ENCODE measurements around the gene ETNK2. TPM values are rescaled to one million over a fixed set of nuclear protein-coding genes. Genes with fewer than 3 reads are reported as not detected.

Gene ETNK2
- total and polyA plus RNA-seq, 2 of the 13 experiments (the other 11 are each of a cell fraction or from before 2014, with no cell fraction given) = 15.5 to 42.8 TPM

GRCh38 chr1:204149635-204150565 is 1.9 kb downstream of the ETNK2 start:
- no peaks in the 10 kb centered on the region for H3K79me2 ChIP-seq (ENCODE audit: insufficient read depth, low read length)
- DNase-seq (ENCODE audit: low spot score) = no peak
- no peak overlapping the region for H3K4me2 ChIP-seq (ENCODE audit: low read depth, low read length)
- no peaks in the 10 kb centered on the region for H3K9me3 ChIP-seq (ENCODE audit: low read length)
- H3K4me3 ChIP-seq (replicated peaks in 1 of 3; ENCODE audit: insufficient read depth in 1 of 3, low read depth in 2 of 3, low read length in 3 of 3) = no peak overlapping the region
- no peak for ATAC-seq
- ChIA-PET POLR2A (interaction anchor here (0.8 to 1.5 kb wide), 3 partner anchors 20 to 366 kb away, joined by 3 to 4 read pairs (median 4); partner anchors contain the start of genes GOLT1A and MDM4), CTCF (ENCODE audit: low intra/inter-chr PET ratio, low total read pairs) (no interaction called here)
- TF ChIP-seq ZFP91 (CRISPR knock-in tag; IDR thresholded peaks at IDR 0.05; ENCODE audit: borderline replicate concordance) = no peak
- no peak for TF ChIP-seq ATF1 (CRISPR knock-in tag; IDR thresholded peaks at IDR 0.05)
- TF ChIP-seq ERF (CRISPR knock-in tag; IDR thresholded peaks at IDR 0.05) = no peak
- no peak for TF ChIP-seq ZNF354B (CRISPR knock-in tag; IDR thresholded peaks at IDR 0.05)
- TF ChIP-seq CC2D1A (CRISPR knock-in tag; IDR thresholded peaks at IDR 0.05) = no peak
- TF ChIP-seq CHD2 (IDR thresholded peaks at IDR 0.05; ENCODE audit: low read depth, low read length) = no peak
- TF ChIP-seq FOXO1 (CRISPR knock-in tag; IDR thresholded peaks at IDR 0.05) = no peak
- BruUV-seq (replicated peaks) = TSS peak; percentile 48
- H3K36me3 ChIP-seq (replicated peaks in 1 of 2; ENCODE audit: control insufficient read depth in 1 of 2, insufficient read depth in 2 of 2, low read length in 2 of 2) = no peaks in the 10 kb centered on the region
- intact Hi-C loops (cut with micrococcal nuclease; ENCODE audit: unreplicated experiment) = loop anchor here (10.0 kb wide), 2 partner anchors 225 to 355 kb away; no protein-coding TSS in a partner anchor
- in situ Hi-C loops (cut with HindIII; ENCODE audit: extremely low pct_ligation_motif_present, low pct_unique_long_range_greater_than_20kb) = no loop called here
- H3K4me1 ChIP-seq (ENCODE audit: insufficient read depth, low read length) = peaks cover 64% of the 10 kb centered on the region
- FAIRE-seq = no peak
- no peak overlapping the region for H2AFZ ChIP-seq (ENCODE audit: low read length)
- no peaks in the 10 kb centered on the region; a peak in 1 of 5 replicates for H3K27me3 ChIP-seq (ENCODE audit: control insufficient read depth in 1 of 2, insufficient read depth in 2 of 2, low read length in 2 of 2)
- no peak overlapping the region for H3K9ac ChIP-seq (ENCODE audit: insufficient read depth, low read depth, low read length)
- no peaks in the 10 kb centered on the region for H4K20me1 ChIP-seq (ENCODE audit: insufficient read depth, low read length)
- H3K27ac ChIP-seq (ENCODE audit: extremely low read length, insufficient read depth, low read length) = no peak overlapping the region
- 91% methylated on average over 10 of the region's 16 CpGs for WGBS (ENCODE audit: low lambda C conversion rate)
